ENCODE data around the gene PSMB11. TPM values are rescaled to one million over a fixed set of nuclear protein-coding genes. Genes with fewer than 3 reads are reported as not detected.

The PSMB11 gene
- total and polyA plus RNA-seq, 2 experiments from 2014 or later, result 0.12 TPM; not detected in 1

DNA sequence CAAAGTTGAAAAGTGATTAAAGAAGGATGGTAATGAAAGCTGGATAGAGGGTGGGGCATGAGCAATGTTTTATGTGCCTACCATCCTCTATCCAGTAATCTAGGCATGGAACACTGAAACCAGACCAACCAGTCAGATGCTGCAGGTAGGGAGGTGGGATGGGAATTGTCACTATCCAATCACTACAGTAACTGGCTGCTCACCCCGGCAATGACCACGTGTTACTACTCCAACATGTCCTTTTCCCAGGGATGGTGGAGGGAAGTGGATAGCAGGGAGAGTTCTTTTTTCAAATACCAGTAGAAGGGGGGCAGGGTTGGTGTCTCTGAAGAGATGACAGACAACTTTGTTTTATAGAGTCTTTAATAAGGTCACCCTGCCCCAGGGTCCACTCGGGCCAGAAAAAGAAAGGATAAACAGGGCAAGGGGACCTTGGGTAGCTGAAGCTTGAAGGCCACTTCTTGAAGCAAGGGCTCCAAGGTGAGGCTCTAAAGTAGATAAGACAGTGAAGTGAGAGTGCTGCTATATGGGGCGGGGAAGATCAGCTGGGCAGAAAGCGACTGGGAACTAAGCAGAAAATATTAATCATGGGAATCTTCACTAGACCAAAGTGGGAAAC is 30.0 kb downstream of the PSMB11 start:
- H3K4me3 ChIP-seq, result peak overlapping the region; percentile 62
- TF ChIP-seq, protein P1, sequence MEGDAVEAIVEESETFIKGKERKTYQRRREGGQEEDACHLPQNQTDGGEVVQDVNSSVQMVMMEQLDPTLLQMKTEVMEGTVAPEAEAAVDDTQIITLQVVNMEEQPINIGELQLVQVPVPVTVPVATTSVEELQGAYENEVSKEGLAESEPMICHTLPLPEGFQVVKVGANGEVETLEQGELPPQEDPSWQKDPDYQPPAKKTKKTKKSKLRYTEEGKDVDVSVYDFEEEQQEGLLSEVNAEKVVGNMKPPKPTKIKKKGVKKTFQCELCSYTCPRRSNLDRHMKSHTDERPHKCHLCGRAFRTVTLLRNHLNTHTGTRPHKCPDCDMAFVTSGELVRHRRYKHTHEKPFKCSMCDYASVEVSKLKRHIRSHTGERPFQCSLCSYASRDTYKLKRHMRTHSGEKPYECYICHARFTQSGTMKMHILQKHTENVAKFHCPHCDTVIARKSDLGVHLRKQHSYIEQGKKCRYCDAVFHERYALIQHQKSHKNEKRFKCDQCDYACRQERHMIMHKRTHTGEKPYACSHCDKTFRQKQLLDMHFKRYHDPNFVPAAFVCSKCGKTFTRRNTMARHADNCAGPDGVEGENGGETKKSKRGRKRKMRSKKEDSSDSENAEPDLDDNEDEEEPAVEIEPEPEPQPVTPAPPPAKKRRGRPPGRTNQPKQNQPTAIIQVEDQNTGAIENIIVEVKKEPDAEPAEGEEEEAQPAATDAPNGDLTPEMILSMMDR (IDR thresholded peaks at IDR 0.05; ENCODE audit: low read depth, low read length), result no peak
- H3K4me1 ChIP-seq (ENCODE audit: low read depth), result peaks cover 25% of the 10 kb centered on the region
- no peaks in the 10 kb centered on the region for H3K9me3 ChIP-seq (ENCODE audit: low read depth)
- peak in 1 of 2 donors; percentile 74 for DNase-seq (ENCODE audit: low read depth in 1 of 2, low spot score in 1 of 2)
- H3K36me3 ChIP-seq, result peaks cover 33% of the 10 kb centered on the region
- H3K27ac ChIP-seq, result peak overlapping the region; percentile 90
- no peaks in the 10 kb centered on the region for H3K27me3 ChIP-seq

DNA sequence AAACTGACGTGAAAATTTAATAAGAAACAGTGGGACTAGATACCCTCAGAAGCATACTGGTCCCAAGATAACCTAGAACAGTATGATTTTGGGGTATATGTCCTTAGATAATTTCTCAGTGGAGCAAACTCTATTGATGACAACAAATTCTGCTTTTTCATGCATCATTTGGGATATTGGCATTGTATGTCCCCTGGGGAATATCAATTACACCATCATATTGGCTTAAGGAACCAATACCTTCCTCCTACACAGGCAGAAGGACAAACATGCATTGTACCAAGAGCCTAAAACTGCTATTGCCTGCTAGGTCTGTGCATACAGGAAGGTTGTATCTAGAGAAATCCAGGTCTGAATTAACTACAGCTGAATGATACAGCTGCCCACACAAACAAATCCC is 32.9 kb downstream of the PSMB11 start:
- H3K4me3 ChIP-seq, result no peak overlapping the region
- DNase-seq (ENCODE audit: low read depth in 1 of 2, low spot score in 1 of 2), result no peak
- no peaks in the 10 kb centered on the region for H3K27me3 ChIP-seq
- H3K4me1 ChIP-seq (ENCODE audit: low read depth), result peaks cover 18% of the 10 kb centered on the region
- H3K9me3 ChIP-seq (ENCODE audit: low read depth), result no peaks in the 10 kb centered on the region
- H3K36me3 ChIP-seq, result peaks cover 47% of the 10 kb centered on the region
- H3K27ac ChIP-seq, result no peak overlapping the region
- TF ChIP-seq, protein P1 (IDR thresholded peaks at IDR 0.05; ENCODE audit: low read depth, low read length), result no peak

GRCh38 chr14:23076785-23077408 is 34.9 kb downstream of the PSMB11 start:
- TF ChIP-seq, protein P1 (IDR thresholded peaks at IDR 0.05; ENCODE audit: low read depth, low read length), result peak; percentile 71
- Histone ChIP-seq H3K4me1 (ENCODE audit: low read depth) (peaks cover 13% of the 10 kb centered on the region), H3K36me3 (peaks cover 65% of the 10 kb centered on the region), H3K27ac (no peak overlapping the region), H3K4me3 (no peak overlapping the region), H3K27me3 (no peaks in the 10 kb centered on the region), H3K9me3 (ENCODE audit: low read depth) (no peaks in the 10 kb centered on the region)
- peak; percentile 52 to 53 for DNase-seq (ENCODE audit: low read depth in 1 of 2, low spot score in 1 of 2)

DNA sequence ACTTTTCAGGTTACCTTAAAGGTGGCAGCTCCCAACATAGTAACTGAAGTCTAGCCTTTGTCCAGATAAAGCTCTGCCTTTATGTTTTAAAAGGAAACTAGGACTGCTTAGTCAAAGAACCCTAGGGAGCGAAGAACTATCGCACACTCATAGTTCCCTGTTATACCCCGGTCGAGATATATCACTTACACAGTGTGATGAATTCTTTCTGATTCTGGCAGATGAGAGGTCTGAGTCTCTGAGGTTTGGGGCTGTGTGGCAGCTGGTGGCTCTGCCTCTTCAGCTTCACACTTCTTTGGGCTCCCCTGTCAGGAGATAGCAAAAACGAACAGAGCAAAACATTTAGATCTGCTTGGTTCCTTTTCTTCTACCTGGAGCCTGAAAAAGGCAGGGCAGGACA is 36.0 kb downstream of the PSMB11 start:
- H3K4me1 ChIP-seq (ENCODE audit: low read depth), result peaks cover 4% of the 10 kb centered on the region
- H3K9me3 ChIP-seq (ENCODE audit: low read depth), result no peaks in the 10 kb centered on the region
- H3K27me3 ChIP-seq, result no peaks in the 10 kb centered on the region
- no peak overlapping the region for H3K4me3 ChIP-seq
- DNase-seq (ENCODE audit: low read depth in 1 of 2, low spot score in 1 of 2), result no peak
- TF ChIP-seq, protein P1 (IDR thresholded peaks at IDR 0.05; ENCODE audit: low read depth, low read length), result no peak
- peaks cover 69% of the 10 kb centered on the region for H3K36me3 ChIP-seq
- no peak overlapping the region for H3K27ac ChIP-seq

DNA sequence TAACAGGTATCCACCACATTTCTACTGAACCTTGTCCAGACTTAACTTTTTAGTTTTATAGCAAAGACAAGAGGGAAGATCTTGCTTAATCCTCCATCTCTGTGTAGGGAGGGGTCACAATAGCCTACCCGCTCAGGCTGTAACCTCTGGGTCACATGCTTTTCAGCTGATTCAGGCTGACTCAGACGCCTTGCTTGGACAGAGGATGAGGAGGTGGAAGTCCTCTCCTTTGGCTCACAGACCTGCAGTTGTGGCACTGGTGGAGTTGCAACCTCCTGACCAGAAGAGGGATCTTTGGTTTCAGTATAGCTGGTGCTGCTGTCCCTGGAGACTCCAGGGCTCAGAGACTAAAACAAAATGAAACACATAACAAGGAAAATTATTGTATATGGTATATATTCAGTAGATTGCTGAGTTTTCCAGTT is 36.7 kb downstream of the PSMB11 start:
- H3K27ac ChIP-seq, result peak overlapping the region; percentile 7
- DNase-seq (ENCODE audit: low read depth in 1 of 2, low spot score in 1 of 2), result peak in 1 of 2 donors; percentile 93

More for the DNA sequence above, 36.7 kb downstream of the PSMB11 start:
- Histone ChIP-seq H3K4me1 (ENCODE audit: low read depth) (no peaks in the 10 kb centered on the region), H3K9me3 (ENCODE audit: low read depth) (no peaks in the 10 kb centered on the region), H3K27me3 (no peaks in the 10 kb centered on the region), H3K4me3 (no peak overlapping the region), H3K36me3 (peaks cover 75% of the 10 kb centered on the region)
- TF ChIP-seq, protein P1 (IDR thresholded peaks at IDR 0.05; ENCODE audit: low read depth, low read length), result no peak

All from cardiac muscle cell (in vitro differentiated cells and primary cell).